Stimulated activated CD4-positive, alpha-beta T cell treated with anti-CD3 and anti-CD28 coated beads, TNF-alpha, amount 100 ng/mL, for 4 hours (primary cell): ENCODE results near the gene WTAP.

Experiments used
- DNase-seq, 3 experiments: peaks; one replicate each; pipeline ENCODE4 v3.0.0-alpha.2; 2020; ENCODE audit warnings: low read depth in 3 of 3

WTAP gene

GRCh38 chr6:159805440-159806020 is 78.2 kb downstream of the WTAP start:
- DNase-seq, result no peak
